Keratinocyte (primary cell): Measurements from ENCODE around the gene MMP11. TPM values are rescaled to one million over a fixed set of nuclear protein-coding genes. Genes with fewer than 3 reads are reported as not detected.

Experiments used
- DNase-seq: peaks from one replicate; pipeline ENCODE4 v3.0.0-alpha.2; 2011; ENCODE audit warnings: low read depth, missing footprints, low spot score
- FAIRE-seq: peaks from 2 replicates; lab custom pipeline; 2011; peaks lifted over from hg19 to GRCh38; lab: Jason Lieb, UNC
- H2AFZ ChIP-seq: 2 replicates; pipeline ENCODE4 v1.6.0; 2012; ENCODE audit warnings: low read length, control low read depth, inconsistent platforms; ENCODE audit not compliant: control insufficient read depth
- H3K27ac ChIP-seq: 2 replicates; pipeline ENCODE4 v1.5.1; 2011; ENCODE audit warnings: low read length; ENCODE audit not compliant: control insufficient read depth, insufficient read depth
- H3K27me3 ChIP-seq: 3 replicates; pipeline ENCODE4 v1.6.0; 2011; ENCODE audit warnings: low read length; ENCODE audit not compliant: control insufficient read depth, insufficient read depth; ENCODE audit errors: extremely low read depth
- H3K36me3 ChIP-seq, 2 experiments: 2 replicates in 1 of 2; 3 replicates in 1 of 2; pipeline ENCODE4 v1.5.1; 2011; ENCODE audit warnings: low read length in 2 of 2, mild to moderate bottlenecking in 1 of 2; ENCODE audit not compliant: control insufficient read depth in 2 of 2, insufficient read depth in 2 of 2; ENCODE audit errors: extremely low read depth in 1 of 2
- H3K4me1 ChIP-seq: 3 replicates; pipeline ENCODE4 v1.5.1; 2011; ENCODE audit warnings: low read length; ENCODE audit not compliant: control insufficient read depth, insufficient read depth; ENCODE audit errors: extremely low read depth
- H3K4me2 ChIP-seq: 3 replicates; pipeline ENCODE4 v1.6.0; 2011; ENCODE audit warnings: low read depth, low read length; ENCODE audit not compliant: control insufficient read depth, insufficient read depth; ENCODE audit errors: extremely low read depth
- H3K4me3 ChIP-seq, 3 experiments: fragments of 200-600 bp in 1 of 3; sonication (generic) in 1 of 3; 2 replicates in 2 of 3; 3 replicates in 1 of 3; pipeline ENCODE4 v1.5.1; 2011 to 2016; ENCODE audit warnings: low read length in 3 of 3, mild to moderate bottlenecking in 3 of 3, control low read depth in 2 of 3, inconsistent platforms in 1 of 3, low read depth in 1 of 3, mixed read lengths in 1 of 3, mixed run types in 1 of 3, moderate library complexity in 1 of 3; ENCODE audit not compliant: control insufficient read depth in 2 of 3, insufficient read depth in 2 of 3; ENCODE audit errors: extremely low read depth in 1 of 3
- H3K79me2 ChIP-seq: 2 replicates; pipeline ENCODE4 v1.6.0; 2012; ENCODE audit warnings: low read length; ENCODE audit not compliant: control insufficient read depth, insufficient read depth
- H3K9ac ChIP-seq: 3 replicates; pipeline ENCODE4 v1.6.0; 2011; ENCODE audit warnings: low read length; ENCODE audit not compliant: control insufficient read depth, insufficient read depth; ENCODE audit errors: extremely low read depth
- H3K9me1 ChIP-seq: 3 replicates; pipeline ENCODE4 v1.6.0; 2011; ENCODE audit warnings: low read length; ENCODE audit not compliant: control insufficient read depth, insufficient read depth; ENCODE audit errors: extremely low read depth
- H3K9me3 ChIP-seq: 2 replicates; pipeline ENCODE4 v1.5.1; 2012; ENCODE audit warnings: low read depth, low read length; ENCODE audit not compliant: control insufficient read depth
- H4K20me1 ChIP-seq: 3 replicates; pipeline ENCODE4 v1.6.0; 2011; ENCODE audit warnings: low read length; ENCODE audit not compliant: control insufficient read depth, insufficient read depth; ENCODE audit errors: extremely low read depth
- CTCF ChIP-seq, 3 experiments: IDR thresholded peaks in 1 of 3; conservative IDR thresholded peaks in 1 of 3; optimal IDR thresholded peaks in 1 of 3; 2 replicates in 2 of 3; 3 replicates in 1 of 3; pipeline versions ENCODE3 to v1.5.1; 2011; ENCODE audit warnings: low read length in 3 of 3, mild to moderate bottlenecking in 3 of 3, moderate library complexity in 2 of 3, control low read depth in 1 of 3, inconsistent platforms in 1 of 3; ENCODE audit not compliant: insufficient read depth in 2 of 3; ENCODE audit errors: extremely low read depth in 1 of 3
- EZH2 ChIP-seq: IDR thresholded peaks from one replicate; pipeline ENCODE4 v1.6.1; 2012; ENCODE audit warnings: inconsistent platforms, mild to moderate bottlenecking, low read length, moderate library complexity
- dilution Hi-C: fragments of 300-500 bp; cut with MboI; formaldehyde crosslinking; loops from one replicate; pipeline ENCODE4 v1.7.0; 2020; ENCODE audit warnings: low sequenced_read_pairs; ENCODE audit not compliant: extremely low pct_ligation_motif_present
- polyA plus RNA-seq, 5 experiments: library from polyadenylated mRNA; depleted of rRNA in 3 of 5; stranded (reverse) in 3 of 5; stranded (forward) in 1 of 5; unstranded in 1 of 5; fragments of >200 nt; gene quantifications; 1 replicate in 1 of 5; 2 replicates in 3 of 5; 3 replicates in 1 of 5; pipeline versions ENCODE4 v1.2.1 to v1.2.3, GENCODE V29; 2011 to 2012; ENCODE audit warnings: missing spikeins in 2 of 5, low read depth in 1 of 5, low replicate concordance in 1 of 5

Gene MMP11
- polyA plus RNA-seq, 1 donor (not counting 4 experiments of a cell fraction or from before 2014, with no cell fraction given), result 0.13 TPM

- Histone ChIP-seq H3K27me3 (no peaks in the 10 kb centered on the region), H3K9ac (no peak overlapping the region), H3K36me3 (peaks cover 42 to 44% of the 10 kb centered on the region in 2 experiments), H3K4me2 (no peak overlapping the region), H4K20me1 (no peaks in the 10 kb centered on the region), H3K9me3 (no peaks in the 10 kb centered on the region), H3K4me3 (no peak overlapping the region), H2AFZ (no peak overlapping the region), H3K9me1 (no peaks in the 10 kb centered on the region), H3K79me2 (no peaks in the 10 kb centered on the region), H3K4me1 (no peaks in the 10 kb centered on the region), H3K27ac (no peak overlapping the region)
- FAIRE-seq, result no peak
- dilution Hi-C loops, result no loop called here
- TF ChIP-seq EZH2 (no peak), CTCF (optimal IDR thresholded peaks at IDR 0.05 in 1 of 3, IDR thresholded peaks at IDR 0.05 in 1 of 3, conservative IDR thresholded peaks at IDR 0.05 in 1 of 3; ENCODE audit: extremely low read depth in 1 of 3, insufficient read depth in 2 of 3, low read length in 3 of 3) (no peak)
- no peak for DNase-seq
Observed at GRCh38 chr22:23800297-23801237, 27.9 kb downstream of the MMP11 start.

- Histone ChIP-seq H3K4me3 (no peak overlapping the region), H3K4me1 (no peaks in the 10 kb centered on the region), H3K9ac (no peak overlapping the region), H3K79me2 (no peaks in the 10 kb centered on the region), H3K27me3 (no peaks in the 10 kb centered on the region), H3K36me3 (peaks cover 45 to 46% of the 10 kb centered on the region in 2 experiments), H2AFZ (no peak overlapping the region), H3K27ac (no peak overlapping the region), H4K20me1 (no peaks in the 10 kb centered on the region), H3K4me2 (no peak overlapping the region), H3K9me3 (no peaks in the 10 kb centered on the region), H3K9me1 (no peaks in the 10 kb centered on the region)
- TF ChIP-seq CTCF (optimal IDR thresholded peaks at IDR 0.05 in 1 of 3, IDR thresholded peaks at IDR 0.05 in 1 of 3, conservative IDR thresholded peaks at IDR 0.05 in 1 of 3; ENCODE audit: extremely low read depth in 1 of 3, insufficient read depth in 2 of 3, low read length in 3 of 3) (no peak), EZH2 (no peak)
- FAIRE-seq, result no peak
- dilution Hi-C loops, result no loop called here
- DNase-seq, result no peak
Observed at GRCh38 chr22:23801238-23801821, 28.7 kb downstream of the MMP11 start.
